HG03045 (cell line): Measurements from ENCODE around the gene IGDCC3.

Source experiments
- ATAC-seq: cut with Tn5 transposase; IDR thresholded peaks from one replicate; pipeline ENCODE4 v1.9.1; 2021; ENCODE audit warnings: mild to moderate bottlenecking, moderate library complexity; ENCODE audit not compliant: unreplicated experiment

Gene IGDCC3

GRCh38 chr15:65377976-65378366, at the start of gene IGDCC3:
Gene IGDCC3 (minus strand): TSS chr15:65378002. CDS start chr15:65377788, 214 bp downstream.
- ATAC-seq: no peak

- ATAC-seq: no peak
Observed at GRCh38 chr15:65426216-65426853, 48.5 kb upstream of the IGDCC3 start.

- ATAC-seq: no peak
Observed at GRCh38 chr15:65424683-65425082, 46.9 kb upstream of the IGDCC3 start.

- no peak for ATAC-seq
Observed at GRCh38 chr15:65423976-65424679, 46.3 kb upstream of the IGDCC3 start.

GRCh38 chr15:65423150-65423975, 45.6 kb upstream of the IGDCC3 start:
- ATAC-seq: no peak

- ATAC-seq: no peak
Observed at GRCh38 chr15:65421360-65422215, 43.8 kb upstream of the IGDCC3 start.

- ATAC-seq: no peak
Observed at GRCh38 chr15:65420975-65421359, 43.2 kb upstream of the IGDCC3 start.

- no peak for ATAC-seq
Observed at GRCh38 chr15:65418596-65418995, 40.8 kb upstream of the IGDCC3 start.

- no peak for ATAC-seq
Observed at GRCh38 chr15:65416845-65417416, 39.1 kb upstream of the IGDCC3 start.

GRCh38 chr15:65414841-65415621, 37.2 kb upstream of the IGDCC3 start:
- ATAC-seq: no peak

GRCh38 chr15:65413760-65414144, 36.0 kb upstream of the IGDCC3 start:
- ATAC-seq: no peak

- no peak for ATAC-seq
Observed at GRCh38 chr15:65413051-65413759, 35.4 kb upstream of the IGDCC3 start.

GRCh38 chr15:65412556-65412955, 34.8 kb upstream of the IGDCC3 start:
- ATAC-seq: no peak

- no peak for ATAC-seq
Observed at GRCh38 chr15:65411465-65412071, 33.8 kb upstream of the IGDCC3 start.

GRCh38 chr15:65410972-65411371, 33.2 kb upstream of the IGDCC3 start:
- no peak for ATAC-seq

- no peak for ATAC-seq
Observed at GRCh38 chr15:65410036-65410435, 32.2 kb upstream of the IGDCC3 start.

GRCh38 chr15:65409036-65409631, 31.3 kb upstream of the IGDCC3 start:
- no peak for ATAC-seq

GRCh38 chr15:65408324-65409035, 30.7 kb upstream of the IGDCC3 start:
- ATAC-seq: no peak
